ENCODE results near the gene LMO7. TPM values are rescaled to one million over a fixed set of nuclear protein-coding genes. Genes with fewer than 3 reads are reported as not detected.
A peak's percentile ranks its signal among the peaks of the same experiment; 100 is the strongest.

LMO7 gene
- total RNA-seq, 1 donor from 2014 or later, result 239 TPM

DNA sequence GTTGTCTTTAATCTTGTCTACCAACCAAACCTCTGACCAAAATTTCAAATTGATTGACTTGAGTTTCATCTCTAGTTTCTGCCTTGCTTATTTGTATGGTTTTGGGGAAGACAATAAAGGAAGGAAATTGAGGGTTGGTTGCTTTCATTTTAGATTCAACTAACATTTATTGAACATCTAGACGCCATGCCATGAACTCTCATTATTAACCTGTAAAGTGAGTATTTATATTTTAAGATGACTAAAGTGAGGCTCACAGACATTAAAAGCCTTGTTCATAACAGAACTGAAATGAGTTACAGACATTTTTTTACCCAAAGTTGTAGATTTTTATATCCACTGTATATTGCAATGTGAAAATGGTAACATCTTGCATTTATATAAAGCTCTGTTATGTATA lies 239.3 kb downstream of the LMO7 start:
- H3K9me3 Mint-ChIP-seq (ENCODE audit: unreplicated experiment), result no peaks in the 10 kb centered on the region
- H3K27ac Mint-ChIP-seq (ENCODE audit: unreplicated experiment), result no peak overlapping the region
- TF ChIP-seq CTCF (IDR thresholded peaks at IDR 0.05), result no peak
- no peak overlapping the region for H3K4me3 Mint-ChIP-seq (ENCODE audit: unreplicated experiment)
- DNase-seq (ENCODE audit: extremely low spot score, unreplicated experiment), result no peak
- H3K27me3 Mint-ChIP-seq (ENCODE audit: unreplicated experiment), result peaks cover 27% of the 10 kb centered on the region
- no peaks in the 10 kb centered on the region for H3K4me1 Mint-ChIP-seq (ENCODE audit: unreplicated experiment)
- H3K36me3 Mint-ChIP-seq (ENCODE audit: unreplicated experiment), result no peaks in the 10 kb centered on the region

DNA sequence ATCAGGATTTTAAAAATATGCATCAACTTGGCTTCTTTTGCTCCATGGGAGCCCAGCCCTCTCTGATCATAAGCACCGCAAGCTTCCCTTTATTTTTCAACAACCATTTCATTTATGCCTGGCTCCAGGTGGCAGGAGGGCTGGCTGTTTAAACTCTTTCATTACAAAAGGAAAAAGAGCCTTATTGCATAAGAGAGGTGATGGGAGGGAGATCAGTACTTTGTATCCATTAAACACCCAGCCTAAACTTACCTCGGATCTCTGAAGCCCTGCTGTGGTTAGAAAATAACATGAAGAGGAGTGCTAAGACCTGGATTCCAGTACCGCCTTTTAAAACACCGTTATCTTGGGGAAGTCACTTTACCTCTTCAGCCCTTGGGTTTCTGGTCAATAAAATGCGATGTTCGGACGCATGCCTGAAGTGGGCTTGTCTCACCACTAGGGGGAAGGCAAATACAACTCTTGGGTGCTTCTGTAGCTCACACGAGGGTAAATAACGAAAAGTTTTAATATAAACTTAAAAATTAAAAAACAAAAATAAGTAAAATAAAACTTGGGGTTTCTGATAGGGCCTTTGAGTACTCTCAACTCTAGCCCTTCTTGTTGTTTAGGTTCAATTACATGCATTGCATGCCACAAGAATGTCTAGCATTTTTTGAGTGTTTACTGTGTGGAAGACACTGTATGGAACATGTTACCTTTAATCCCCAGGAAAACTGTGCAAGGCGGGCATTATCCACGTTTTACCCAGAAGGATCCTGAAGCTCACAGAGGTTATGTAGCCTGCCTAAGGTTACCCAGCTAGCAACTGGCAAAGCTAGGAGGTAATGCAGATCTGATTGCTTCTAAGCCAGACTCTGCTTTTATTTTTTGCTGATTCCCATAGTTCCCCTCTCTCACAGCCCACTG lies 240.3 kb downstream of the LMO7 start:
- Mint-ChIP-seq H3K27ac (ENCODE audit: unreplicated experiment) (no peak overlapping the region), H3K4me1 (ENCODE audit: unreplicated experiment) (no peaks in the 10 kb centered on the region), H3K27me3 (ENCODE audit: unreplicated experiment) (peaks cover 21% of the 10 kb centered on the region), H3K4me3 (ENCODE audit: unreplicated experiment) (no peak overlapping the region), H3K9me3 (ENCODE audit: unreplicated experiment) (no peaks in the 10 kb centered on the region), H3K36me3 (ENCODE audit: unreplicated experiment) (no peaks in the 10 kb centered on the region)
- TF ChIP-seq CTCF (IDR thresholded peaks at IDR 0.05), result peak; percentile 95
- DNase-seq (ENCODE audit: extremely low spot score, unreplicated experiment), result no peak

GRCh38 chr13:75877071-75877470 lies 240.9 kb downstream of the LMO7 start:
- no peak for TF ChIP-seq CTCF (IDR thresholded peaks at IDR 0.05)
- H3K4me1 Mint-ChIP-seq (ENCODE audit: unreplicated experiment), result no peaks in the 10 kb centered on the region
- DNase-seq (ENCODE audit: extremely low spot score, unreplicated experiment), result no peak
- H3K9me3 Mint-ChIP-seq (ENCODE audit: unreplicated experiment), result no peaks in the 10 kb centered on the region
- peaks cover 16% of the 10 kb centered on the region for H3K27me3 Mint-ChIP-seq (ENCODE audit: unreplicated experiment)
- no peak overlapping the region for H3K27ac Mint-ChIP-seq (ENCODE audit: unreplicated experiment)
- H3K36me3 Mint-ChIP-seq (ENCODE audit: unreplicated experiment), result no peaks in the 10 kb centered on the region
- no peak overlapping the region for H3K4me3 Mint-ChIP-seq (ENCODE audit: unreplicated experiment)

GRCh38 chr13:75879656-75880055 lies 243.5 kb downstream of the LMO7 start:
- H3K27me3 Mint-ChIP-seq (ENCODE audit: unreplicated experiment), result peaks cover 13% of the 10 kb centered on the region
- TF ChIP-seq CTCF (IDR thresholded peaks at IDR 0.05), result no peak
- no peaks in the 10 kb centered on the region for H3K36me3 Mint-ChIP-seq (ENCODE audit: unreplicated experiment)
- H3K4me3 Mint-ChIP-seq (ENCODE audit: unreplicated experiment), result no peak overlapping the region
- no peak overlapping the region for H3K27ac Mint-ChIP-seq (ENCODE audit: unreplicated experiment)
- H3K4me1 Mint-ChIP-seq (ENCODE audit: unreplicated experiment), result no peaks in the 10 kb centered on the region
- no peaks in the 10 kb centered on the region for H3K9me3 Mint-ChIP-seq (ENCODE audit: unreplicated experiment)
- no peak for DNase-seq (ENCODE audit: extremely low spot score, unreplicated experiment)

GRCh38 chr13:75881109-75881775 lies 245.1 kb downstream of the LMO7 start:
- Mint-ChIP-seq H3K9me3 (ENCODE audit: unreplicated experiment) (no peaks in the 10 kb centered on the region), H3K4me3 (ENCODE audit: unreplicated experiment) (no peak overlapping the region), H3K27ac (ENCODE audit: unreplicated experiment) (no peak overlapping the region), H3K27me3 (ENCODE audit: unreplicated experiment) (peaks cover 5% of the 10 kb centered on the region), H3K36me3 (ENCODE audit: unreplicated experiment) (no peaks in the 10 kb centered on the region), H3K4me1 (ENCODE audit: unreplicated experiment) (no peaks in the 10 kb centered on the region)
- no peak for TF ChIP-seq CTCF (IDR thresholded peaks at IDR 0.05)
- DNase-seq (ENCODE audit: extremely low spot score, unreplicated experiment), result no peak
